Astrocyte (in vitro differentiated cells and primary cell): ENCODE data around the gene AP1G2. TPM values are rescaled to one million over a fixed set of nuclear protein-coding genes. Genes with fewer than 3 reads are reported as not detected.

Source experiments
- DNase-seq: peaks from one replicate; pipeline ENCODE4 v3.0.0-alpha.2; 2010; ENCODE audit warnings: low read depth
- FAIRE-seq: peaks from 2 replicates; lab custom pipeline; 2011; peaks lifted over from hg19 to GRCh38; lab: Jason Lieb, UNC
- H2AFZ ChIP-seq: 2 replicates; pipeline ENCODE4 v1.6.0; 2012; ENCODE audit warnings: low read depth, low read length, inconsistent platforms
- H3K27ac ChIP-seq: 2 replicates; pipeline ENCODE4 v1.5.1; 2011; ENCODE audit warnings: low read depth, low read length, inconsistent platforms
- H3K27me3 ChIP-seq: 2 replicates; pipeline ENCODE4 v1.6.0; 2011; ENCODE audit warnings: low read length, inconsistent platforms; ENCODE audit not compliant: insufficient read depth
- H3K36me3 ChIP-seq: 2 replicates; pipeline ENCODE4 v1.5.1; 2011; ENCODE audit warnings: low read length, inconsistent platforms; ENCODE audit not compliant: insufficient read depth
- H3K4me1 ChIP-seq: 2 replicates; pipeline ENCODE4 v1.5.1; 2011; ENCODE audit warnings: low read length, inconsistent platforms; ENCODE audit not compliant: insufficient read depth
- H3K4me2 ChIP-seq: 2 replicates; pipeline ENCODE4 v1.6.0; 2012; ENCODE audit warnings: low read length, inconsistent platforms
- H3K4me3 ChIP-seq: 2 replicates; pipeline ENCODE4 v1.5.1; 2011; ENCODE audit warnings: low read depth, mild to moderate bottlenecking, low read length, inconsistent platforms; ENCODE audit not compliant: insufficient read depth
- H3K79me2 ChIP-seq: 2 replicates; pipeline ENCODE4 v1.6.0; 2012; ENCODE audit warnings: mild to moderate bottlenecking, low read length, inconsistent platforms; ENCODE audit not compliant: insufficient read depth
- H3K9ac ChIP-seq: 2 replicates; pipeline ENCODE4 v1.6.0; 2012; ENCODE audit warnings: mild to moderate bottlenecking, low read length, inconsistent platforms
- H3K9me3 ChIP-seq: 2 replicates; pipeline ENCODE4 v1.5.1; 2012; ENCODE audit warnings: low read depth, mild to moderate bottlenecking, low read length, inconsistent platforms; ENCODE audit not compliant: insufficient read depth
- H4K20me1 ChIP-seq: 2 replicates; pipeline ENCODE4 v1.6.0; 2012; ENCODE audit warnings: low read length, inconsistent platforms; ENCODE audit not compliant: insufficient read depth
- H3K27ac Mint-ChIP-seq: one replicate; pipeline ENCODE4 v1.8.0; 2021; ENCODE audit warnings: mild to moderate bottlenecking, mixed read lengths; ENCODE audit not compliant: unreplicated experiment
- H3K27me3 Mint-ChIP-seq: one replicate; pipeline ENCODE4 v1.8.0; 2021; ENCODE audit warnings: low read depth, mixed read lengths; ENCODE audit not compliant: unreplicated experiment
- H3K36me3 Mint-ChIP-seq: one replicate; pipeline ENCODE4 v1.8.0; 2021; ENCODE audit warnings: low read depth, mixed read lengths; ENCODE audit not compliant: unreplicated experiment
- H3K4me1 Mint-ChIP-seq: one replicate; pipeline ENCODE4 v1.8.0; 2021; ENCODE audit warnings: low read depth, mixed read lengths; ENCODE audit not compliant: unreplicated experiment
- H3K4me3 Mint-ChIP-seq: one replicate; pipeline ENCODE4 v1.8.0; 2021; ENCODE audit warnings: mild to moderate bottlenecking, moderate library complexity, mixed read lengths; ENCODE audit not compliant: unreplicated experiment
- H3K9me3 Mint-ChIP-seq: one replicate; pipeline ENCODE4 v1.8.0; 2021; ENCODE audit warnings: mild to moderate bottlenecking, mixed read lengths; ENCODE audit not compliant: unreplicated experiment
- CTCF ChIP-seq: IDR thresholded peaks from 2 replicates; pipeline ENCODE4 v1.5.1; 2011; ENCODE audit warnings: low read depth, mild to moderate bottlenecking, inconsistent platforms, low read length, moderate library complexity; ENCODE audit not compliant: insufficient read depth
- EZH2 ChIP-seq: IDR thresholded peaks from 2 replicates; pipeline ENCODE4 v1.6.1; 2012; ENCODE audit warnings: mild to moderate bottlenecking, low read length, inconsistent platforms; ENCODE audit not compliant: insufficient read depth
- total RNA-seq: library from RNA; stranded (reverse); gene quantifications from 2 replicates; pipeline ENCODE4 v1.2.1, GENCODE V29; 2021

AP1G2 gene
- total RNA-seq, 1 donor from 2014 or later, result 80.9 TPM

GRCh38 chr14:23540141-23540469, 27.5 kb downstream of the AP1G2 start:
- H3K4me2 ChIP-seq, result no peak overlapping the region
- no peak overlapping the region for H3K27ac ChIP-seq
- no peaks in the 10 kb centered on the region for H3K36me3 ChIP-seq
- no peak overlapping the region for H2AFZ ChIP-seq
- peaks cover 3% of the 10 kb centered on the region for H3K4me1 ChIP-seq
- DNase-seq (no peak), FAIRE-seq (no peak)
- no peaks in the 10 kb centered on the region for H3K9me3 ChIP-seq
- H4K20me1 ChIP-seq, result no peaks in the 10 kb centered on the region
- no peak overlapping the region for H3K4me3 ChIP-seq
- H3K27me3 ChIP-seq, result no peaks in the 10 kb centered on the region
- H3K79me2 ChIP-seq, result no peaks in the 10 kb centered on the region
- peaks cover 31% of the 10 kb centered on the region for H3K4me1 Mint-ChIP-seq
- TF ChIP-seq CTCF (no peak), EZH2 (no peak)
- no peak overlapping the region for H3K9ac ChIP-seq
- peak overlapping the region; percentile 62 for H3K27ac Mint-ChIP-seq
- no peaks in the 10 kb centered on the region for H3K27me3 Mint-ChIP-seq
- no peaks in the 10 kb centered on the region for H3K9me3 Mint-ChIP-seq
- H3K36me3 Mint-ChIP-seq, result peaks cover 9% of the 10 kb centered on the region
- no peak overlapping the region for H3K4me3 Mint-ChIP-seq

- no peaks in the 10 kb centered on the region for H3K36me3 ChIP-seq
- no peaks in the 10 kb centered on the region for H3K9me3 ChIP-seq
- Mint-ChIP-seq H3K36me3 (peaks cover 8% of the 10 kb centered on the region), H3K27me3 (no peaks in the 10 kb centered on the region), H3K9me3 (no peaks in the 10 kb centered on the region), H3K4me1 (peaks cover 26% of the 10 kb centered on the region), H3K4me3 (peak overlapping the region; percentile 43), H3K27ac (peak overlapping the region; percentile 37)
- H3K79me2 ChIP-seq, result no peaks in the 10 kb centered on the region
- DNase-seq (no peak), FAIRE-seq (no peak)
- peaks cover 3% of the 10 kb centered on the region for H3K4me1 ChIP-seq
- TF ChIP-seq CTCF (peak; percentile 54), EZH2 (no peak)
- no peak overlapping the region for H3K27ac ChIP-seq
- H4K20me1 ChIP-seq, result no peaks in the 10 kb centered on the region
- H3K4me3 ChIP-seq, result no peak overlapping the region
- H3K27me3 ChIP-seq, result no peaks in the 10 kb centered on the region
- H3K4me2 ChIP-seq, result no peak overlapping the region
- no peak overlapping the region for H3K9ac ChIP-seq
- no peak overlapping the region for H2AFZ ChIP-seq
Measured at GRCh38 chr14:23539248-23540140, 28.1 kb downstream of the AP1G2 start.

GRCh38 chr14:23538785-23539184, 28.8 kb downstream of the AP1G2 start:
- FAIRE-seq, result no peak
- Mint-ChIP-seq H3K4me3 (peak overlapping the region; percentile 43), H3K36me3 (peaks cover 5% of the 10 kb centered on the region), H3K9me3 (no peaks in the 10 kb centered on the region), H3K4me1 (peaks cover 24% of the 10 kb centered on the region), H3K27me3 (no peaks in the 10 kb centered on the region), H3K27ac (peak overlapping the region; percentile 73)
- H3K27me3 ChIP-seq, result no peaks in the 10 kb centered on the region
- no peak overlapping the region for H3K4me2 ChIP-seq
- H3K27ac ChIP-seq, result no peak overlapping the region
- no peaks in the 10 kb centered on the region for H3K36me3 ChIP-seq
- H3K9ac ChIP-seq, result no peak overlapping the region
- no peak overlapping the region for H2AFZ ChIP-seq
- no peak for DNase-seq
- H3K4me1 ChIP-seq, result peaks cover 3% of the 10 kb centered on the region
- no peaks in the 10 kb centered on the region for H3K79me2 ChIP-seq
- no peak overlapping the region for H3K4me3 ChIP-seq
- no peaks in the 10 kb centered on the region for H4K20me1 ChIP-seq
- TF ChIP-seq CTCF (no peak), EZH2 (no peak)
- H3K9me3 ChIP-seq, result no peaks in the 10 kb centered on the region
